Measurements from ENCODE around the gene SEMA3G.

Gene SEMA3G

DNA sequence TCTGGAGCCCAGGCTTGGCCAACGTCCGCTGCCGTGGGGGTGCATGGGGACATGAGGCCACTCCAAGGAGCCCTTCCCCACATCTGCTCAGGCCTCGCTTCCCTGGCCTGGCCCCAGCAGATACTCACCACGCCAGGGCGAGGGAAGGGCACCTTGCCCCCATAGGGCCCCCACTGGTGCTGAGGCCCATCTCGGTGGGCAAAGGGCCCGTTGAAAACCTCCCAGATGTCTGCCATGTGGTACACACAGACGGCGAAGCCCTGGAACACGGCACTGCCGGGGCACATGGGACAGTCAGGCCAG lies 4.7 kb downstream of the SEMA3G start:
- ChIA-PET POLR2A (ENCODE audit: low non-redundant PET) (no interaction called here), CTCF (no interaction called here)
- TF ChIP-seq, protein P1, sequence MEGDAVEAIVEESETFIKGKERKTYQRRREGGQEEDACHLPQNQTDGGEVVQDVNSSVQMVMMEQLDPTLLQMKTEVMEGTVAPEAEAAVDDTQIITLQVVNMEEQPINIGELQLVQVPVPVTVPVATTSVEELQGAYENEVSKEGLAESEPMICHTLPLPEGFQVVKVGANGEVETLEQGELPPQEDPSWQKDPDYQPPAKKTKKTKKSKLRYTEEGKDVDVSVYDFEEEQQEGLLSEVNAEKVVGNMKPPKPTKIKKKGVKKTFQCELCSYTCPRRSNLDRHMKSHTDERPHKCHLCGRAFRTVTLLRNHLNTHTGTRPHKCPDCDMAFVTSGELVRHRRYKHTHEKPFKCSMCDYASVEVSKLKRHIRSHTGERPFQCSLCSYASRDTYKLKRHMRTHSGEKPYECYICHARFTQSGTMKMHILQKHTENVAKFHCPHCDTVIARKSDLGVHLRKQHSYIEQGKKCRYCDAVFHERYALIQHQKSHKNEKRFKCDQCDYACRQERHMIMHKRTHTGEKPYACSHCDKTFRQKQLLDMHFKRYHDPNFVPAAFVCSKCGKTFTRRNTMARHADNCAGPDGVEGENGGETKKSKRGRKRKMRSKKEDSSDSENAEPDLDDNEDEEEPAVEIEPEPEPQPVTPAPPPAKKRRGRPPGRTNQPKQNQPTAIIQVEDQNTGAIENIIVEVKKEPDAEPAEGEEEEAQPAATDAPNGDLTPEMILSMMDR (conservative IDR thresholded peaks at IDR 0.05; ENCODE audit: low read depth) = no peak
- DNase-seq (ENCODE audit: low spot score) = no peak
- H3K27ac ChIP-seq = no peak overlapping the region

DNA sequence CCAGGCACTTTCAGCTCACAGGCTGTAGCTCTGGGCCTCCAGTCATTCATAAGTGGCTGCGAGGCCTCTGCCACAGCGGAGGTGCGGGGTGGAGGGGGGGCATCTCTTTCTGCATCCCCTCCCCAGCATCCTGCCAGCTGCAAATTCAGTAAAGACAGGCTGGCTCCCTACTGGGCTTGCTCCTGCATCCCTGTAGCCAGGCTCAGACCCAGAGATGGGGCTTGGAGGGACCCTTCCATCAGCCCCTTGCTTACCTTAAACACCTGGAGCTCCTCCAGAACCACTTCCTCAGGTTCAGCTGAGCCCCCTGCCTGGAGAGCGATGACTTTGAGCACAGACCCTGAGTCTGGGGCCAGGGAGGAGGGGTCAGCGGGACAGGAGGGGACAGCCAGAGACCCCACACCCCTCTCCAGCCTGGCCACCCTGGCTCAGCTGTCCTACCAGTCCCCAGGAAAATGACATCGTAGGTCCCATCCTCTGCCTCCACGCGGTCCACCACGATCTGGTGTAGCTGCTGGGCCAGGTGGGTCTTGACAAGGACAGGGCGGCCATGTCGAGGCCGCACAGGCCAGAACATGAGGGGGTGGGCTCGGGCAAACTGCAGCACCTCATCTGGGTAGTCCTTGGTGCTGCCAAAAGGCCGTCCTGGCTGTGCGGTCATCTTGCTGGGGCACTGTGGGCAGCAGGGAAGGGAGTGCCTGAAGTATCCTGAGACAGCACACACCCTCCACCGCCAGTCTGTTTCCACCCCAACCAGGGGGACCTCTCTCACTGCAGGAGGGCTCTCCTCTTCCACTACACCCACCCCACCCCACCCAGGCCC lies 5.3 kb downstream of the SEMA3G start:
- DNase-seq (ENCODE audit: low spot score) = no peak
- POLR2A ChIA-PET (ENCODE audit: low non-redundant PET) = no interaction called here
- TF ChIP-seq, protein P1 (conservative IDR thresholded peaks at IDR 0.05; ENCODE audit: low read depth) = no peak
- CTCF ChIA-PET = interaction anchor here (1.1 kb wide), 1 partner anchor 10 kb away, joined by 3 read pairs; no protein-coding TSS in a partner anchor
- no peak overlapping the region for H3K27ac ChIP-seq

DNA sequence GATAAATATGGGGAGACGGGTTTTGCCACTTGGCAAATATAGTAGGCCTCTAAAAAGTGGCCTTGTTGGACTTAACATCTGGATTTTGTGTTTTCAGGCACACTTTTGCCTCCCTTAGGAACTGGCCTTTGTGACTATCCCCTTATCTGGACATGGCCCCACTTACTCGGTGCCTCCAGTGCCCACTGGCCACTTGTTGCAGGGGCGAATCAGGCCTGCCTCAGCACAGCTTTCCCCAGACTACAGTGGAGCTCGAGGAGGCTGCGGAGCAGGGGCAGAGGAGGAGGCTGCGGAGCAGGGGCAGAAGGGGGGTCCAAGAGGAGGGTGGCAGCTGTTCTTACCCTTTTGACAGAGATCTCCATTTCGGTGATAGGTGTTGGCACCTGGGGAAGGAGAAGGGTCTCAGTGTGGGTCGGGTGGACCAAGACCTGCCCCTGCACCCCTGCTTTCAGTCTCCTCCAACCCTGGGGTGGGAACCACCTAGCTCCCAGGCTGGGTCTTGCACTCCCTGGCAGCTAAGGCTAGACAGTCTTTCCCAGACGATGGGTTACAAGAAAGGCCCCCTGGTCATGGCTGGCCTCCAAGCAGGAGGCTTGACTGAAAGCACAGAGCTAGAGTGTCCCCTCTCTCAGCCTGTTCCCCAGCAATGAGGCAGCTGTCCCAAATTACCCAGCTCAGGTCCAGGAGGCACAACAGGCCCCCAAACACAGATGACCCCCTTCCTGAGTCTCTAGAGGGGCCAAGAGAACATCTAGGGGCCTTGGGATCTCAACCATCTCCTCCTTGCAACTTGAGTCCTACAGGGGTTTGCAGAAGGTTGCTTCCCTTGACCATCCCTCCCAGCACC lies 6.1 kb downstream of the SEMA3G start:
- ChIA-PET POLR2A (ENCODE audit: low non-redundant PET) (no interaction called here), CTCF (interaction anchor here (1.1 kb wide), 1 partner anchor 11 kb away, joined by 3 read pairs; no protein-coding TSS in a partner anchor)
- no peak for DNase-seq (ENCODE audit: low spot score)
- peak overlapping the region; percentile 57; the same call in 1 of the 2 replicates for H3K27ac ChIP-seq
- TF ChIP-seq, protein P1 (conservative IDR thresholded peaks at IDR 0.05; ENCODE audit: low read depth) = no peak

DNA sequence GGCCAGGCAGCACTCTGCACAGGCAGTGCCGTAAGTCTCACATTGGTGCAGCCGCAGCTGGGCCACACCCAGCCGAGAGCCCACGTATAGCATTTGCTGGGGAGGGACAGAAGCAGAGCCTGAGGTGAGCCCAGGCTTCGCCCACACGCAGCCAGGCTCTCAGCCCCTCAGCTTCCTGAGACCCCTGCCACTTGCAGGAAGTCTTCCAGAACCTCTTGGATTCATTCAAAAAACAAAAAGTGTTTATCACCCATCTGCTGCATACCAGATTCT lies 6.9 kb downstream of the SEMA3G start:
- ChIA-PET CTCF (no interaction called here), POLR2A (ENCODE audit: low non-redundant PET) (no interaction called here)
- peak overlapping the region; percentile 57 for H3K27ac ChIP-seq
- TF ChIP-seq, protein P1 (conservative IDR thresholded peaks at IDR 0.05; ENCODE audit: low read depth) = no peak
- DNase-seq (ENCODE audit: low spot score) = no peak

DNA sequence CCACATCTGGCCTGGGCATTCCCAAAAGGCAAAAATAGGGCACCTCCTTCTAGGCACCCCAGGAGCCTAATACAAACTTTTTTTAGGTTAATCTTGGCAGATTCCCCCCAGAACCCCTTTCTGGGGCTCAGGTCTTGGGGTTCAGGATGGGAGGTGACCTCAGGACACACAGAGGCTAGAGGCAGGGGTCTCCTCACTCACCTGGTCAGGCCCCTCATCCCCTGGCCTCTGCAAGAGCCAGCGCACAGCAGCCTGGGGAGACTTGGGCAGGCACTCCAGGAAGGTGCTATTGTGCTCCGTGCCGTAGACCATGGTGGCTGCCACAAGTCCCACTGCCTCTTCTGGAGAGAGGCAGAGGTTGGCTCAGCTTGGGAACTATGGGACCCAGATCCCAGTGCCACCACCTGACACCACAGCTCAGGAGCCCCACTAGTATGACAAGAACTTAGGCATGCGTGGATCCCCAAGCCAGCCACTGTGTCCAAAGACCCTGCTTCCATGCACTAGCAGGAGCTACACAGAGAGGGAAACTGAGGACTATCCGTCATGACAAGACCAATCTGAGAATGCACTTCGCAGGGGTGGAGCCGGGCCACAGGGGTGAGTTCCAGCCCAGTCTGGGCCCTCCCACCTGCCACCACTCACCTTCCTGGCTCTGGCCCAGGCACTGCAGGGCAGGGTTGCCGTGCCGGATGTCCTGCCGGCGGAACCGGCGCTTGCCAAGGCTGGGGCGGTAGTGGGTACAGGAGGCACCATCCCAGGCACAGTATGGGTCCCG lies 7.4 kb downstream of the SEMA3G start:
- CTCF ChIA-PET = no interaction called here
- H3K27ac ChIP-seq = peak overlapping the region; percentile 57
- TF ChIP-seq, protein P1 (conservative IDR thresholded peaks at IDR 0.05; ENCODE audit: low read depth) = no peak
- POLR2A ChIA-PET (ENCODE audit: low non-redundant PET) = no interaction called here
- DNase-seq (ENCODE audit: low spot score) = no peak

DNA sequence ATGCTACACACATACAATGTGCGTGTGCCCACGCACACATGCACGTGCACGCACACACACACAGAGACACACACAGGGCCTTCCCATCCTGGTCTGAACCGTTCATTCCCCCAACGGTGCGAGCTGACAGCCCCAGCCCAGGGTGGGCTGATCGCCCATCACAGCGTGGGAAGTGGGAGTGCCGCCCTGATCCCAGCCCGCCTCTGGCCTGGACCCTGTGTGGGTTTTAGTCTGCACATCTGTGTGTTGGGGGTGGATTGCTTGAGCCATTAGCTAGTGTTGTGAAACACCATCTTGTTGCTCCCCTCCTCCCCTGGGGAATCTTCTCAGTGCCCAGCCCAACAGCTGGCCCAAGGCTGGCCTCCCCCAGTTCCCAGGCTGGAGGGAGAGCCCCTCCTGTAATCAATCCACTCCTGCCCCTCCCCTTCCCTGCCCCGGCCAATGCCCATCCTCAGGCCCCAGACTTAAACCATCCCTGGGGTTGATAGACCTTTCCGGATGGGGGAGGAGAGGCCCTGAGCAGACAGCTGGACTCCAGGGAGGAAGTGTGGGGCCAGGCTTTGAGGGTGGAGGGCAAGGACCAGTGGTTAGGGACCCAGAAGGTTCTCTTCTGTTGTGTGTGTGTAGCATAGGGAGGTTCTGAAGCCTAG lies 8.3 kb downstream of the SEMA3G start:
- CTCF ChIA-PET = no interaction called here
- TF ChIP-seq, protein P1 (conservative IDR thresholded peaks at IDR 0.05; ENCODE audit: low read depth) = no peak

More for the DNA sequence above, 8.3 kb downstream of the SEMA3G start:
- POLR2A ChIA-PET (ENCODE audit: low non-redundant PET) = no interaction called here
- H3K27ac ChIP-seq = no peak overlapping the region
- no peak for DNase-seq (ENCODE audit: low spot score)

Measured in RWPE1 (cell line).